ENCODE measurements around the gene ZBTB7C. TPM values are rescaled to one million over a fixed set of nuclear protein-coding genes. Genes with fewer than 3 reads are reported as not detected.

The ZBTB7C gene
- total RNA-seq, 2 experiments from 2014 or later: not detected

- Histone ChIP-seq H2AFZ (ENCODE audit: low read length) (no peak overlapping the region), H3K4me2 (ENCODE audit: low read length) (no peak overlapping the region), H3K79me2 (ENCODE audit: insufficient read depth, low read depth, low read length) (no peaks in the 10 kb centered on the region), H4K20me1 (ENCODE audit: insufficient read depth, low read length) (no peaks in the 10 kb centered on the region), H3K9me2 (ENCODE audit: insufficient read depth, low read length) (no peaks in the 10 kb centered on the region), H3K27ac (ENCODE audit: low read depth, low read length, poor library complexity, severe bottlenecking) (no peak overlapping the region), H3K4me1 (ENCODE audit: insufficient read depth, low read length, poor library complexity, severe bottlenecking) (no peaks in the 10 kb centered on the region), H3K9me3 (ENCODE audit: low read length) (no peaks in the 10 kb centered on the region), H3K36me3 (ENCODE audit: insufficient read depth, low read length) (no peaks in the 10 kb centered on the region), H3K4me3 (ENCODE audit: low read depth, low read length, poor library complexity, severe bottlenecking) (no peak overlapping the region)
- CTCF ChIA-PET (ENCODE audit: unreplicated experiment): no interaction called here
- intact Hi-C loops (cut with micrococcal nuclease; ENCODE audit: unreplicated experiment): no loop called here
- BruUV-seq (replicated peaks): no TSS peak
- POLR2A ChIA-PET: no interaction called here
- TF ChIP-seq EZH2phosphoT487 (IDR thresholded peaks at IDR 0.05; ENCODE audit: borderline replicate concordance, low read depth, low read length) (no peak), CTCF (conservative IDR thresholded peaks at IDR 0.05; ENCODE audit: low read length) (no peak)
- no peak for DNase-seq (ENCODE audit: low spot score)
Observed at GRCh38 chr18:48453330-48454066, 44.3 kb upstream of the ZBTB7C start.

GRCh38 chr18:48452861-48453323 lies 43.7 kb upstream of the ZBTB7C start:
- Histone ChIP-seq H3K9me3 (ENCODE audit: low read length) (no peaks in the 10 kb centered on the region), H3K79me2 (ENCODE audit: insufficient read depth, low read depth, low read length) (no peaks in the 10 kb centered on the region), H3K9me2 (ENCODE audit: insufficient read depth, low read length) (no peaks in the 10 kb centered on the region), H3K27ac (ENCODE audit: low read depth, low read length, poor library complexity, severe bottlenecking) (no peak overlapping the region), H4K20me1 (ENCODE audit: insufficient read depth, low read length) (no peaks in the 10 kb centered on the region), H3K4me2 (ENCODE audit: low read length) (no peak overlapping the region), H3K4me1 (ENCODE audit: insufficient read depth, low read length, poor library complexity, severe bottlenecking) (no peaks in the 10 kb centered on the region), H3K4me3 (ENCODE audit: low read depth, low read length, poor library complexity, severe bottlenecking) (no peak overlapping the region), H3K36me3 (ENCODE audit: insufficient read depth, low read length) (no peaks in the 10 kb centered on the region), H2AFZ (ENCODE audit: low read length) (no peak overlapping the region)
- BruUV-seq (replicated peaks): no TSS peak
- ChIA-PET CTCF (ENCODE audit: unreplicated experiment) (no interaction called here), POLR2A (no interaction called here)
- TF ChIP-seq EZH2phosphoT487 (IDR thresholded peaks at IDR 0.05; ENCODE audit: borderline replicate concordance, low read depth, low read length): no peak
- TF ChIP-seq CTCF (conservative IDR thresholded peaks at IDR 0.05; ENCODE audit: low read length): no peak
- no peak for DNase-seq (ENCODE audit: low spot score)
- intact Hi-C loops (cut with micrococcal nuclease; ENCODE audit: unreplicated experiment): no loop called here

- CTCF ChIA-PET (ENCODE audit: unreplicated experiment): interaction anchor here (0.6 kb wide), 1 partner anchor 33 kb away, joined by 3 read pairs; no protein-coding TSS in a partner anchor
Observed at GRCh38 chr18:48450685-48451084, 41.5 kb upstream of the ZBTB7C start.

More at GRCh38 chr18:48450685-48451084, 41.5 kb upstream of the ZBTB7C start:
- no peaks in the 10 kb centered on the region for H3K79me2 ChIP-seq (ENCODE audit: insufficient read depth, low read depth, low read length)
- no peaks in the 10 kb centered on the region for H3K9me3 ChIP-seq (ENCODE audit: low read length)
- no peak overlapping the region for H3K4me3 ChIP-seq (ENCODE audit: low read depth, low read length, poor library complexity, severe bottlenecking)
- DNase-seq (ENCODE audit: low spot score): no peak
- intact Hi-C loops (cut with micrococcal nuclease; ENCODE audit: unreplicated experiment): no loop called here
- no peak overlapping the region for H3K27ac ChIP-seq (ENCODE audit: low read depth, low read length, poor library complexity, severe bottlenecking)
- POLR2A ChIA-PET: no interaction called here
- TF ChIP-seq EZH2phosphoT487 (IDR thresholded peaks at IDR 0.05; ENCODE audit: borderline replicate concordance, low read depth, low read length): no peak
- TF ChIP-seq CTCF (conservative IDR thresholded peaks at IDR 0.05; ENCODE audit: low read length): no peak
- no TSS peak for BruUV-seq (replicated peaks)
- no peak overlapping the region for H3K4me2 ChIP-seq (ENCODE audit: low read length)
- H2AFZ ChIP-seq (ENCODE audit: low read length): no peak overlapping the region
- no peaks in the 10 kb centered on the region for H3K4me1 ChIP-seq (ENCODE audit: insufficient read depth, low read length, poor library complexity, severe bottlenecking)
- no peaks in the 10 kb centered on the region for H3K36me3 ChIP-seq (ENCODE audit: insufficient read depth, low read length)
- no peaks in the 10 kb centered on the region for H4K20me1 ChIP-seq (ENCODE audit: insufficient read depth, low read length)
- H3K9me2 ChIP-seq (ENCODE audit: insufficient read depth, low read length): no peaks in the 10 kb centered on the region

Data from OCI-LY7 (cell line).